ENCODE data around the gene REELD1. TPM values are rescaled to one million over a fixed set of nuclear protein-coding genes. Genes with fewer than 3 reads are reported as not detected.

Gene REELD1
- total and polyA plus RNA-seq, 10 of the 15 experiments (the other 5 are each of a cell fraction or from before 2014, with no cell fraction given) = 0.11 to 3.9 (median 0.62) TPM

DNA sequence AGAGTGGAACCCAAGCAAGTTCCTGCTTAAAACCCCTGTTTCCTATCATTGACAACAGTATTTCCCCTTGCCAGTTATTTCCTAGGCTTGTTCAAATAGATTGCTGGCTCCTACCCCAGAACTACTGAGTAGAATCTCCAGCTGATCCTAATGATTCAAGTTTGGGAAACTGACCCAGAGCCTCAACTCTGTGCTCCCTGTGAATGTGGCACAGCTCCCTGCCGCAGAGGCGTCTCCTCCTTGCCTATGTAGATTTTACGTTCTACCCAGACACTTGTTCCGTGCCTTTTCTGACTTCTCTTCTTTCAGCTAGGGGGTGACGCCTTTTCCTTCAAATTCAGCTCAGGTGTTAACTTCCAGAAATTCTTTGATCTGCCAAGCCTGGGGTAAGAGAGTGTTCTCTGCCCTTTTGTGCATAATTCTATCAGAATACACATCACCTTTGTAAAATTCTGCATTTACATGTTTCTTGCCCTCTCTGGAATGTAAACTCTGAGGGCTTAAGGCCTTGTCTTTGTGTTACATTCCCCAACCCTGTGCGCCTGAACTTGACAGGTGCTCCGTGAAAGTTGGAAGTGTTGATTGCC is 34.5 kb upstream of the REELD1 start:
- TF ChIP-seq CHD1 (IDR thresholded peaks at IDR 0.05; ENCODE audit: low read depth, low read length) = no peak
- TF ChIP-seq TBL1XR1 (IDR thresholded peaks at IDR 0.05; ENCODE audit: low read depth, low read length) = no peak
- TF ChIP-seq, protein P1, sequence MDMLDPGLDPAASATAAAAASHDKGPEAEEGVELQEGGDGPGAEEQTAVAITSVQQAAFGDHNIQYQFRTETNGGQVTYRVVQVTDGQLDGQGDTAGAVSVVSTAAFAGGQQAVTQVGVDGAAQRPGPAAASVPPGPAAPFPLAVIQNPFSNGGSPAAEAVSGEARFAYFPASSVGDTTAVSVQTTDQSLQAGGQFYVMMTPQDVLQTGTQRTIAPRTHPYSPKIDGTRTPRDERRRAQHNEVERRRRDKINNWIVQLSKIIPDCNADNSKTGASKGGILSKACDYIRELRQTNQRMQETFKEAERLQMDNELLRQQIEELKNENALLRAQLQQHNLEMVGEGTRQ (IDR thresholded peaks at IDR 0.05; ENCODE audit: borderline replicate concordance, low read depth, low read length) = no peak
- TF ChIP-seq CBX5 (IDR thresholded peaks at IDR 0.05; ENCODE audit: low read depth) = no peak
- no peak for TF ChIP-seq LARP7 (IDR thresholded peaks at IDR 0.05)
- TF ChIP-seq, protein P2, sequence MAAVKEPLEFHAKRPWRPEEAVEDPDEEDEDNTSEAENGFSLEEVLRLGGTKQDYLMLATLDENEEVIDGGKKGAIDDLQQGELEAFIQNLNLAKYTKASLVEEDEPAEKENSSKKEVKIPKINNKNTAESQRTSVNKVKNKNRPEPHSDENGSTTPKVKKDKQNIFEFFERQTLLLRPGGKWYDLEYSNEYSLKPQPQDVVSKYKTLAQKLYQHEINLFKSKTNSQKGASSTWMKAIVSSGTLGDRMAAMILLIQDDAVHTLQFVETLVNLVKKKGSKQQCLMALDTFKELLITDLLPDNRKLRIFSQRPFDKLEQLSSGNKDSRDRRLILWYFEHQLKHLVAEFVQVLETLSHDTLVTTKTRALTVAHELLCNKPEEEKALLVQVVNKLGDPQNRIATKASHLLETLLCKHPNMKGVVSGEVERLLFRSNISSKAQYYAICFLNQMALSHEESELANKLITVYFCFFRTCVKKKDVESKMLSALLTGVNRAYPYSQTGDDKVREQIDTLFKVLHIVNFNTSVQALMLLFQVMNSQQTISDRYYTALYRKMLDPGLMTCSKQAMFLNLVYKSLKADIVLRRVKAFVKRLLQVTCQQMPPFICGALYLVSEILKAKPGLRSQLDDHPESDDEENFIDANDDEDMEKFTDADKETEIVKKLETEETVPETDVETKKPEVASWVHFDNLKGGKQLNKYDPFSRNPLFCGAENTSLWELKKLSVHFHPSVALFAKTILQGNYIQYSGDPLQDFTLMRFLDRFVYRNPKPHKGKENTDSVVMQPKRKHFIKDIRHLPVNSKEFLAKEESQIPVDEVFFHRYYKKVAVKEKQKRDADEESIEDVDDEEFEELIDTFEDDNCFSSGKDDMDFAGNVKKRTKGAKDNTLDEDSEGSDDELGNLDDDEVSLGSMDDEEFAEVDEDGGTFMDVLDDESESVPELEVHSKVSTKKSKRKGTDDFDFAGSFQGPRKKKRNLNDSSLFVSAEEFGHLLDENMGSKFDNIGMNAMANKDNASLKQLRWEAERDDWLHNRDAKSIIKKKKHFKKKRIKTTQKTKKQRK (IDR thresholded peaks at IDR 0.05; ENCODE audit: low read depth, low read length) = no peak
- no peak for TF ChIP-seq BCL11A (IDR thresholded peaks at IDR 0.05; ENCODE audit: low read depth, low read length)
- TF ChIP-seq, protein P3, sequence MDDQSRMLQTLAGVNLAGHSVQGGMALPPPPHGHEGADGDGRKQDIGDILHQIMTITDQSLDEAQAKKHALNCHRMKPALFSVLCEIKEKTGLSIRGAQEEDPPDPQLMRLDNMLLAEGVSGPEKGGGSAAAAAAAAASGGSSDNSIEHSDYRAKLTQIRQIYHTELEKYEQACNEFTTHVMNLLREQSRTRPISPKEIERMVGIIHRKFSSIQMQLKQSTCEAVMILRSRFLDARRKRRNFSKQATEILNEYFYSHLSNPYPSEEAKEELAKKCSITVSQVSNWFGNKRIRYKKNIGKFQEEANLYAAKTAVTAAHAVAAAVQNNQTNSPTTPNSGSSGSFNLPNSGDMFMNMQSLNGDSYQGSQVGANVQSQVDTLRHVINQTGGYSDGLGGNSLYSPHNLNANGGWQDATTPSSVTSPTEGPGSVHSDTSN (IDR thresholded peaks at IDR 0.05; ENCODE audit: insufficient replicate concordance, low read depth, low read length) = no peak
- no peak for TF ChIP-seq ZNF384 (IDR thresholded peaks at IDR 0.05; ENCODE audit: borderline replicate concordance, low read depth, low read length)
- TF ChIP-seq HCFC1 (IDR thresholded peaks at IDR 0.05; ENCODE audit: low read length) = no peak
- no peak for TF ChIP-seq GATAD2B (conservative IDR thresholded peaks at IDR 0.05; ENCODE audit: low read depth)
- TF ChIP-seq NR2F1 (conservative IDR thresholded peaks at IDR 0.05) = no peak
- TF ChIP-seq ZNF217 (IDR thresholded peaks at IDR 0.05) = no peak
- no peak for TF ChIP-seq FOXM1 (IDR thresholded peaks at IDR 0.05; ENCODE audit: low read depth, low read length)
- no peak for TF ChIP-seq TCF7 (IDR thresholded peaks at IDR 0.05; ENCODE audit: borderline replicate concordance)
- TF ChIP-seq BACH1 (IDR thresholded peaks at IDR 0.05; ENCODE audit: borderline replicate concordance) = no peak
- no peak for TF ChIP-seq ASH2L (IDR thresholded peaks at IDR 0.05; ENCODE audit: borderline replicate concordance, low read depth)
- no peak for TF ChIP-seq RCOR1 (conservative IDR thresholded peaks at IDR 0.05; ENCODE audit: low read depth, low read length)
- H3K4me3 ChIP-seq = peak overlapping the region; percentile 4; the same call in 1 of the 2 replicates
- POLR2A ChIA-PET = interaction anchor here (0.5 to 1.3 kb wide), 2 partner anchors 20 to 242 kb away, joined by 3 read pairs; no protein-coding TSS in a partner anchor
- H4K20me1 ChIP-seq (ENCODE audit: control insufficient read depth, insufficient read depth) = no peaks in the 10 kb centered on the region
- H3K4me2 ChIP-seq (ENCODE audit: control insufficient read depth, insufficient read depth) = peak overlapping the region; percentile 50
- intact Hi-C loops (cut with micrococcal nuclease; ENCODE audit: unreplicated experiment) (loop anchor here (5.0 kb wide), 5 partner anchors 48 to 223 kb away; no protein-coding TSS in a partner anchor), in situ Hi-C loops (cut with MboI) (no loop called here)
- H3K79me2 ChIP-seq (ENCODE audit: control insufficient read depth, insufficient read depth, low read length) = peaks cover 81% of the 10 kb centered on the region
- H3K27me3 ChIP-seq (replicated peaks in 1 of 2; ENCODE audit: control insufficient read depth in 2 of 2, insufficient read depth in 2 of 2, low read length in 1 of 2) = no peaks in the 10 kb centered on the region
- CTCF ChIA-PET = interaction anchor here (0.5 to 1.2 kb wide), 5 partner anchors 11 to 162 kb away, joined by 3 read pairs; no protein-coding TSS in a partner anchor
- no peaks in the 10 kb centered on the region for H3K9me3 ChIP-seq (replicated peaks; ENCODE audit: control insufficient read depth, insufficient read depth, low read length)
- no peak for ATAC-seq
- H3K4me1 ChIP-seq (ENCODE audit: control insufficient read depth, insufficient read depth, low read length) = peaks cover 13% of the 10 kb centered on the region
- RAD21 ChIA-PET (ENCODE audit: unreplicated experiment) = interaction anchor here (1.8 kb wide), 1 partner anchor 85 kb away, joined by 6 read pairs; no protein-coding TSS in a partner anchor
- WGBS (ENCODE audit: insufficient coverage, insufficient replicate concordance, low lambda C conversion rate, missing lambda C conversion rate) = 92% methylated on average over 7 of the region's 7 CpGs
- BruUV-seq (replicated peaks) = no TSS peak
- FAIRE-seq = no peak
- no peak overlapping the region for H2AFZ ChIP-seq (ENCODE audit: control insufficient read depth, low read depth, low read length)
- peaks cover 0 to 3% of the 10 kb centered on the region in 2 experiments; a peak in 1 of 4 replicates for H3K36me3 ChIP-seq (ENCODE audit: control insufficient read depth in 2 of 2, insufficient read depth in 2 of 2, low read length in 1 of 2)
- SMC1A ChIA-PET (ENCODE audit: uncharacterized antibody, unreplicated experiment) = interaction anchor here (0.9 to 3.6 kb wide), 9 partner anchors 8 to 165 kb away, joined by 3 to 20 read pairs (median 5); no protein-coding TSS in a partner anchor
- no peak for DNase-seq (ENCODE audit: low read depth, low spot score)
- H3K27ac ChIP-seq (ENCODE audit: control insufficient read depth, insufficient read depth) = no peak overlapping the region
- H3K9ac ChIP-seq (ENCODE audit: control insufficient read depth, insufficient read depth, low read length) = no peak overlapping the region
